Gastrocnemius medialis (tissue), 4 donors: ENCODE results near the gene GSTK1. TPM values are rescaled to one million over a fixed set of nuclear protein-coding genes. Genes with fewer than 3 reads are reported as not detected.
"Not testable (repeated sequence)": the region's sequence is repeated elsewhere in the genome, so short reads cannot be mapped to it uniquely, and the experiment has no call there.

ENCODE experiments used
- ATAC-seq, 2 donors: fragments of 150-250 bp; one replicate each; pipeline ENCODE4 v1.9.1; 2016
- DNase-seq, 2 donors: peaks; one replicate each; pipeline ENCODE4 v3.0.0-alpha.2; 2019
- H3K27ac ChIP-seq, 4 donors: fragments of 200-600 bp; sonication (generic); 1 replicate in 1 of 4; 2 replicates in 3 of 4; pipeline ENCODE4 v1.5.1; 2016 to 2018; ENCODE audit warnings: mild to moderate bottlenecking in 2 of 4, moderate library complexity in 1 of 4
- H3K27me3 ChIP-seq, 3 donors: fragments of 200-600 bp; sonication (generic) in 2 of 3; 1 replicate in 1 of 3; 2 replicates in 2 of 3; pipeline versions ENCODE4 v1.5.1 to v1.6.0; 2016 to 2019; ENCODE audit warnings: mild to moderate bottlenecking in 1 of 3, moderate library complexity in 1 of 3
- H3K36me3 ChIP-seq, 2 donors: fragments of 200-600 bp; sonication (generic) in 1 of 2; one replicate each; pipeline ENCODE4 v1.5.1; 2017 to 2018
- H3K4me1 ChIP-seq, 2 donors: fragments of 200-600 bp; sonication (generic) in 1 of 2; one replicate each; pipeline ENCODE4 v1.5.1; 2016 to 2017; ENCODE audit warnings: mild to moderate bottlenecking in 2 of 2
- H3K4me3 ChIP-seq, 4 donors: fragments of 200-600 bp; sonication (generic) in 3 of 4; 1 replicate in 1 of 4; 2 replicates in 3 of 4; pipeline ENCODE4 v1.5.1; 2016 to 2019; ENCODE audit warnings: mild to moderate bottlenecking in 2 of 4
- H3K9me3 ChIP-seq, 3 donors: fragments of 200-600 bp; sonication (generic) in 2 of 3; 1 replicate in 1 of 3; 2 replicates in 2 of 3; pipeline ENCODE4 v1.5.1; 2016 to 2019
- CTCF ChIP-seq, 5 experiments: fragments of 450-650 bp in 3 of 5; fragments of 200-600 bp in 2 of 5; sonication (generic) in 2 of 5; IDR thresholded peaks in 4 of 5; conservative IDR thresholded peaks in 1 of 5; 1 replicate in 4 of 5; 2 replicates in 1 of 5; pipeline ENCODE4 v1.5.1; 2016 to 2019; ENCODE audit warnings: antibody characterized with exemption in 5 of 5, mild to moderate bottlenecking in 3 of 5, moderate library complexity in 3 of 5
- POLR2A ChIP-seq, 2 donors: fragments of 450-650 bp; IDR thresholded peaks; one replicate each; pipeline ENCODE4 v1.6.1; 2017; ENCODE audit warnings: antibody characterized with exemption in 2 of 2, mild to moderate bottlenecking in 2 of 2, moderate library complexity in 2 of 2
- in situ Hi-C, 4 donors: fragments of 200-750 bp; cut with MboI; loops; one replicate each; pipeline versions ENCODE4 v1.15.0 to v1.8.0; 2017; ENCODE audit warnings: low sequenced_read_pairs in 4 of 4
- intact Hi-C: fragments of 100-400 bp; cut with DNase I; formaldehyde crosslinking; loops from one replicate; pipeline ENCODE4 v1.15.1; 2023; ENCODE audit warnings: low total_unique reads
- total RNA-seq, 4 donors: library from RNA; depleted of rRNA; stranded (reverse); fragments of >200 nt; gene quantifications; one replicate each; pipeline versions ENCODE4 v1.1.0 to v1.2.3, GENCODE V29; 2016

Gene GSTK1
- total RNA-seq, 4 donors from 2014 or later, result 59.5 to 114 (median 85.0) TPM

GRCh38 chr7:143288836-143289235 lies 25.6 kb downstream of the GSTK1 start:
- no peak for ATAC-seq
- H3K4me1 ChIP-seq, result peaks cover 25 to 26% of the 10 kb centered on the region in 2 donors
- DNase-seq, result no peak
- H3K36me3 ChIP-seq, result peaks cover 0 to 21% of the 10 kb centered on the region in 2 donors
- in situ Hi-C loops (loop anchor here in 1 of 4 donors (25.0 kb wide), 1 partner anchor 598 kb away; no protein-coding TSS in a partner anchor), intact Hi-C loops (loop anchor here (1.0 to 2.0 kb wide), 2 partner anchors 26 to 92 kb away; partner anchors contain the start of gene ZYX)
- H3K27ac ChIP-seq, result peak overlapping the region; percentile 74 to 91 (median 88)
- H3K27me3 ChIP-seq, result no peaks in the 10 kb centered on the region
- H3K9me3 ChIP-seq, result no peaks in the 10 kb centered on the region
- TF ChIP-seq POLR2A (IDR thresholded peaks at IDR 0.05), result no peak
- TF ChIP-seq CTCF (IDR thresholded peaks at IDR 0.05 in 4 of 5, conservative IDR thresholded peaks at IDR 0.05 in 1 of 5), result no peak
- peak overlapping the region; percentile 79 to 93 (median 86) for H3K4me3 ChIP-seq

GRCh38 chr7:143289421-143289820 lies 26.2 kb downstream of the GSTK1 start:
- H3K4me1 ChIP-seq, result peaks cover 25 to 26% of the 10 kb centered on the region in 2 donors

GRCh38 chr7:143289888-143290287 lies 26.6 kb downstream of the GSTK1 start:
- Histone ChIP-seq H3K36me3 (peaks cover 0 to 32% of the 10 kb centered on the region in 2 donors), H3K4me1 (peaks cover 25 to 26% of the 10 kb centered on the region in 2 donors), H3K27ac (peak overlapping the region in 1 of 4 donors; percentile 91), H3K4me3 (peak overlapping the region in 1 of 4 donors; percentile 91)
- not testable (repeated sequence) for H3K27me3 ChIP-seq, DNase-seq, H3K9me3 ChIP-seq, ATAC-seq
- intact Hi-C loops (loop anchor here (2.0 kb wide), 1 partner anchor 91 kb away; the partner anchor contains the start of gene ZYX), in situ Hi-C loops (loop anchor here in 1 of 4 donors (25.0 kb wide), 1 partner anchor 597 kb away; no protein-coding TSS in a partner anchor)

More at GRCh38 chr7:143289421-143289820, 26.2 kb downstream of the GSTK1 start:
- Histone ChIP-seq H3K4me3 (peak overlapping the region; percentile 79 to 93 (median 86)), H3K36me3 (peaks cover 0 to 27% of the 10 kb centered on the region in 2 donors), H3K27ac (peak overlapping the region; percentile 74 to 91 (median 88)), H3K9me3 (no peaks in the 10 kb centered on the region), H3K27me3 (no peaks in the 10 kb centered on the region)
- DNase-seq (no peak), ATAC-seq (no peak)
- in situ Hi-C loops, result loop anchor here in 1 of 4 donors (25.0 kb wide), 1 partner anchor 598 kb away; no protein-coding TSS in a partner anchor
- intact Hi-C loops, result loop anchor here (2.0 kb wide), 1 partner anchor 91 kb away; the partner anchor contains the start of gene ZYX
- TF ChIP-seq POLR2A (IDR thresholded peaks at IDR 0.05) (no peak), CTCF (IDR thresholded peaks at IDR 0.05 in 4 of 5, conservative IDR thresholded peaks at IDR 0.05 in 1 of 5) (no peak)

- peaks cover 0 to 36% of the 10 kb centered on the region in 2 donors for H3K36me3 ChIP-seq
- no peak for ATAC-seq
These were observed 27.1 kb downstream of the GSTK1 start for GRCh38 chr7:143290293-143290692.

More at GRCh38 chr7:143290293-143290692, 27.1 kb downstream of the GSTK1 start:
- TF ChIP-seq CTCF (IDR thresholded peaks at IDR 0.05 in 4 of 5, conservative IDR thresholded peaks at IDR 0.05 in 1 of 5) (no peak), POLR2A (IDR thresholded peaks at IDR 0.05) (no peak)
- DNase-seq, result no peak
- Histone ChIP-seq H3K27ac (no peak overlapping the region), H3K4me3 (no peak overlapping the region), H3K9me3 (no peaks in the 10 kb centered on the region), H3K4me1 (peaks cover 25 to 26% of the 10 kb centered on the region in 2 donors), H3K27me3 (no peaks in the 10 kb centered on the region)
- intact Hi-C loops (no loop called here), in situ Hi-C loops (loop anchor here in 1 of 4 donors (25.0 kb wide), 1 partner anchor 597 kb away; no protein-coding TSS in a partner anchor)
